ENCODE measurements around the gene MYMX. TPM values are rescaled to one million over a fixed set of nuclear protein-coding genes. Genes with fewer than 3 reads are reported as not detected.

MYMX gene
- total and polyA plus RNA-seq, 4 donors: 0.21 TPM; not detected in 3

GRCh38 chr6:44202332-44202971 lies 14.3 kb upstream of the MYMX start:
- peak overlapping the region in 1 of 2 donors; percentile 56 for H3K27ac ChIP-seq (ENCODE audit: low read depth in 1 of 2, low read length in 1 of 2)
- no peak overlapping the region for H3K9ac ChIP-seq (ENCODE audit: insufficient read depth in 1 of 2, low read length in 2 of 2)
- no peak for DNase-seq
- H3K4me1 ChIP-seq (ENCODE audit: control insufficient read depth in 5 of 5, insufficient read depth in 5 of 5, low read length in 5 of 5): peaks cover 0 to 3% (median 0%) of the 10 kb centered on the region in 5 donors
- H3K9me3 ChIP-seq (ENCODE audit: control insufficient read depth in 4 of 4, insufficient read depth in 3 of 4, low read length in 3 of 4): no peaks in the 10 kb centered on the region
- H3K27me3 ChIP-seq (ENCODE audit: control insufficient read depth in 3 of 3, insufficient read depth in 3 of 3, low read length in 2 of 3): no peaks in the 10 kb centered on the region
- no peaks in the 10 kb centered on the region for H3K36me3 ChIP-seq (ENCODE audit: control insufficient read depth in 4 of 4, insufficient read depth in 4 of 4, low read length in 4 of 4)
- TF ChIP-seq, protein P1, sequence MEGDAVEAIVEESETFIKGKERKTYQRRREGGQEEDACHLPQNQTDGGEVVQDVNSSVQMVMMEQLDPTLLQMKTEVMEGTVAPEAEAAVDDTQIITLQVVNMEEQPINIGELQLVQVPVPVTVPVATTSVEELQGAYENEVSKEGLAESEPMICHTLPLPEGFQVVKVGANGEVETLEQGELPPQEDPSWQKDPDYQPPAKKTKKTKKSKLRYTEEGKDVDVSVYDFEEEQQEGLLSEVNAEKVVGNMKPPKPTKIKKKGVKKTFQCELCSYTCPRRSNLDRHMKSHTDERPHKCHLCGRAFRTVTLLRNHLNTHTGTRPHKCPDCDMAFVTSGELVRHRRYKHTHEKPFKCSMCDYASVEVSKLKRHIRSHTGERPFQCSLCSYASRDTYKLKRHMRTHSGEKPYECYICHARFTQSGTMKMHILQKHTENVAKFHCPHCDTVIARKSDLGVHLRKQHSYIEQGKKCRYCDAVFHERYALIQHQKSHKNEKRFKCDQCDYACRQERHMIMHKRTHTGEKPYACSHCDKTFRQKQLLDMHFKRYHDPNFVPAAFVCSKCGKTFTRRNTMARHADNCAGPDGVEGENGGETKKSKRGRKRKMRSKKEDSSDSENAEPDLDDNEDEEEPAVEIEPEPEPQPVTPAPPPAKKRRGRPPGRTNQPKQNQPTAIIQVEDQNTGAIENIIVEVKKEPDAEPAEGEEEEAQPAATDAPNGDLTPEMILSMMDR (IDR thresholded peaks at IDR 0.05; ENCODE audit: control extremely low read depth, extremely low read depth): no peak
- H3K4me3 ChIP-seq: no peak overlapping the region
- ATAC-seq (ENCODE audit: insufficient read depth, low FRiP score): no peak
- WGBS, 2 donors: 86 to 90% methylated on average over 4 of the region's 4 CpGs

DNA sequence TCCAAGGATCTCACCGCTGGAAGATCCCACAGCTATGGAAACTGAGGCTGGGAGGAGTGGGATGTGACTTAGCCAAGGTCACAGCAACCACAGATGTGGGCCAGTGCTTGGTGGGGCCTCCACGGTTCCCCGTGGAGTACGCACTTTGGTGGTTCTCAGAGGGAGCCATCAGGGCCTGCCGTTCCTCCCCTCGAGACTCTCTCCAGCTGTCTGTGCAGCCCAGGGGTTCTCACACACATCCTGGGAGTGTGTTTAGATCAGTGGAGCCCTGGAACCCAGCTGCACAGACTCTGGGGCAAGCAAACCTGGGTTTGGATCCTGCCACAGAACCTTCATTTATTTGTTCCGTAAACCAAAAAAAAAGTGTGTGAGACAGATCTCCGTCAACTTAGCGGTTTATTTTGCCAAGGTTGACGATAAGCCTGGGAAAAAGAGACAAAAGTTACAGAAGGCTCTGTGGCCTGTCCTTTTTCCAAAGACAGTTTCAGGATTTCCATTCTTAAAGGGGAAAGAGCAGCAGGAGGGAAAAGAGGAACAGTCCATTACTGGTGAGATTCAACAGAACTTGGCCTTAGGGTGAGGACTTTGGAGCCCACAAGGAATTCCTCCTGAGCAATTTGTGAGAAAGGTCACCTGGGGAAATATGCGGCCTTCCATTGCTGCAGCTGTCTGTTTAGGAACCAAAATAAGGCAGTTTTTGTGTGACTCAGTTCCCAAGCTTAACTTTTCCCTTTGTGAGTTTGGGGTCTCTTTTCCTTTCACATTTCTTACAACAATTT lies 13.6 kb upstream of the MYMX start:
- H3K36me3 ChIP-seq (ENCODE audit: control insufficient read depth in 4 of 4, insufficient read depth in 4 of 4, low read length in 4 of 4): no peaks in the 10 kb centered on the region
- no peak for DNase-seq
- peak overlapping the region in 1 of 2 donors; percentile 56 for H3K27ac ChIP-seq (ENCODE audit: low read depth in 1 of 2, low read length in 1 of 2)
- peaks cover 0 to 3% (median 0%) of the 10 kb centered on the region in 5 donors for H3K4me1 ChIP-seq (ENCODE audit: control insufficient read depth in 5 of 5, insufficient read depth in 5 of 5, low read length in 5 of 5)
- 91 to 93% methylated on average over 11 of the region's 11 CpGs for WGBS, 2 donors
- TF ChIP-seq, protein P1 (IDR thresholded peaks at IDR 0.05; ENCODE audit: control extremely low read depth, extremely low read depth): no peak
- no peak overlapping the region for H3K4me3 ChIP-seq
- H3K9ac ChIP-seq (ENCODE audit: insufficient read depth in 1 of 2, low read length in 2 of 2): no peak overlapping the region
- ATAC-seq (ENCODE audit: insufficient read depth, low FRiP score): no peak
- H3K9me3 ChIP-seq (ENCODE audit: control insufficient read depth in 4 of 4, insufficient read depth in 3 of 4, low read length in 3 of 4): no peaks in the 10 kb centered on the region
- no peaks in the 10 kb centered on the region for H3K27me3 ChIP-seq (ENCODE audit: control insufficient read depth in 3 of 3, insufficient read depth in 3 of 3, low read length in 2 of 3)

DNA sequence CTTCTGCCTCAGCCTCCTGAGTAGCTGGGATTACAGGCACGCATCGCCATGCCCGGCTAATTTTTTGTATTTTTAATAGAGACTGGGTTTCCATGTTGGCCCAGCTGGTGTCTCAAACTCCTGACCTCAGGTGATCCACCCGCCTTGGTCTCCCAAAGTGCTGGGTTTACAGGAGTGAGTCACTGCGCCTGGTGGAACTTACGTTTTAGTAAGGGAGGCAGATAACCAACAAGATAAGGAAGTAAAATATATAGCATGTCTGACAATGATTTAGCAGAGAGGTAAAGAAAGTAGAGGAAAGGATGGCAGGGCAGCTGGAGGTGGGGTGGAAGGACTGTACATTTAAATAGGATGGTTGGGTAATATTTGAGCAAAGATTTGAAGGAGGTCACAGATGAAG lies 12.8 kb upstream of the MYMX start:
- no peak overlapping the region for H3K4me3 ChIP-seq
- H3K27me3 ChIP-seq (ENCODE audit: control insufficient read depth in 3 of 3, insufficient read depth in 3 of 3, low read length in 2 of 3): no peaks in the 10 kb centered on the region
- H3K36me3 ChIP-seq (ENCODE audit: control insufficient read depth in 4 of 4, insufficient read depth in 4 of 4, low read length in 4 of 4): no peaks in the 10 kb centered on the region
- no peak overlapping the region for H3K9ac ChIP-seq (ENCODE audit: insufficient read depth in 1 of 2, low read length in 2 of 2)
- WGBS, 2 donors: 88% methylated on average over 6 of the region's 6 CpGs
- TF ChIP-seq, protein P1 (IDR thresholded peaks at IDR 0.05; ENCODE audit: control extremely low read depth, extremely low read depth): no peak
- H3K27ac ChIP-seq (ENCODE audit: low read depth in 1 of 2, low read length in 1 of 2): no peak overlapping the region
- DNase-seq (no peak), ATAC-seq (ENCODE audit: insufficient read depth, low FRiP score) (no peak)
- no peaks in the 10 kb centered on the region for H3K9me3 ChIP-seq (ENCODE audit: control insufficient read depth in 4 of 4, insufficient read depth in 3 of 4, low read length in 3 of 4)
- H3K4me1 ChIP-seq (ENCODE audit: control insufficient read depth in 5 of 5, insufficient read depth in 5 of 5, low read length in 5 of 5): peaks cover 0 to 3% (median 0%) of the 10 kb centered on the region in 5 donors
